DND-41 (cell line): ENCODE measurements around the gene PDLIM4.

Experiments used
- EZH2 ChIP-seq: IDR thresholded peaks from 3 replicates; pipeline ENCODE4 v1.6.1; 2012; ENCODE audit warnings: borderline replicate concordance, low read depth, mild to moderate bottlenecking, moderate library complexity, low read length, inconsistent platforms; ENCODE audit not compliant: severe bottlenecking
- TF ChIP-seq, protein P1 (sequence below): IDR thresholded peaks from 2 replicates; pipeline ENCODE4 v1.5.1; 2012; ENCODE audit warnings: borderline replicate concordance, low read length, moderate library complexity, mild to moderate bottlenecking; ENCODE audit not compliant: poor library complexity, severe bottlenecking; ENCODE audit errors: extremely low read depth

DNA sequence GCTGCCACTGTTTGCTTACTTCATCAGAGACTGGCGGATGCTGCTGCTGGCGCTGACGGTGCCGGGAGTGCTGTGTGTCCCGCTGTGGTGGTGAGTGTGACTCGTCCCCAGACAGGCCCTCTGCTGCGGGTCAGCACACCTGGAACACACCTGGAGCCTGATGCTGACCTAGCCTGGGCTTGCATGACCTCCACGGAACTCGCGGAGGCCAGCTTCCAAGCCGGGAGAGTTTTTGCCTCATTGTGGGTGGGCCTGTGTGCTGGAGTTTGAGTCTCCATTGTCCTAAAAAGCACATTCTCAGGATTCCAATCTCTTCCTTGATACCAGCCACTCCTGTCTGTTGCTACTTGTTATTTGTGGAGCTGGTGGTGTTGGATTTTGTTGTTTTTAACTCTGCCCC is 64.8 kb downstream of the PDLIM4 start:
- TF ChIP-seq, protein P1, sequence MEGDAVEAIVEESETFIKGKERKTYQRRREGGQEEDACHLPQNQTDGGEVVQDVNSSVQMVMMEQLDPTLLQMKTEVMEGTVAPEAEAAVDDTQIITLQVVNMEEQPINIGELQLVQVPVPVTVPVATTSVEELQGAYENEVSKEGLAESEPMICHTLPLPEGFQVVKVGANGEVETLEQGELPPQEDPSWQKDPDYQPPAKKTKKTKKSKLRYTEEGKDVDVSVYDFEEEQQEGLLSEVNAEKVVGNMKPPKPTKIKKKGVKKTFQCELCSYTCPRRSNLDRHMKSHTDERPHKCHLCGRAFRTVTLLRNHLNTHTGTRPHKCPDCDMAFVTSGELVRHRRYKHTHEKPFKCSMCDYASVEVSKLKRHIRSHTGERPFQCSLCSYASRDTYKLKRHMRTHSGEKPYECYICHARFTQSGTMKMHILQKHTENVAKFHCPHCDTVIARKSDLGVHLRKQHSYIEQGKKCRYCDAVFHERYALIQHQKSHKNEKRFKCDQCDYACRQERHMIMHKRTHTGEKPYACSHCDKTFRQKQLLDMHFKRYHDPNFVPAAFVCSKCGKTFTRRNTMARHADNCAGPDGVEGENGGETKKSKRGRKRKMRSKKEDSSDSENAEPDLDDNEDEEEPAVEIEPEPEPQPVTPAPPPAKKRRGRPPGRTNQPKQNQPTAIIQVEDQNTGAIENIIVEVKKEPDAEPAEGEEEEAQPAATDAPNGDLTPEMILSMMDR = no peak
- TF ChIP-seq EZH2 = no peak
